Smooth muscle cell of the brain vasculature (primary cell): ENCODE data around the gene STX17.
A peak's percentile ranks its signal among the peaks of the same experiment; 100 is the strongest.
"Not testable (repeated sequence)": the region's sequence is repeated elsewhere in the genome, so short reads cannot be mapped to it uniquely, and the experiment has no call there.

Source experiments
- DNase-seq: peaks from one replicate; pipeline ENCODE4 v3.0.0-alpha.2; 2012; ENCODE audit warnings: low read depth, low spot score

STX17 gene

GRCh38 chr9:99906403-99907207 lies at the start of gene STX17:
Gene STX17, plus strand, starts transcription at chr9:99906654. Its CDS starts 8,586 bp downstream, at chr9:99915240.
- peak; percentile 37 for DNase-seq

GRCh38 chr9:99857576-99857975 lies 48.9 kb upstream of the STX17 start:
- DNase-seq: not testable (repeated sequence)

DNA sequence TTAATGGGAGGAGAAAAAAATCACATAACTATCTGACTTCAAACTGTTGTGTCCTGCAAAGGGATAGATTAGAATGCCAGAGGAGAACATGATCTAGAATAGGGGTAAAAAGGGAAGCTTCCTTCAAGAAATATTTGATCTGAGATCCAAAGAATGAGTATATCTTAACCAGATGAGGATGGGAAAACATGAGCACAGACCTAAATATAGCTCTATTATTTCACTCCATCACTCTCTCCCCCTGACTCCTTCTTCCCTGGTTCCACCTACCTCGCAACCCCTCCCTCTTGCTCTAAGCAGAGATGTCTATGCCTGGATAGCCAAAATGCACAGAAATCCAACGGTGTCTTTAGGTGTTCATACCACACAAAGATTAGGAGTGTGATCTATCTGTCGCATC lies 48.4 kb upstream of the STX17 start:
- DNase-seq: no peak

- DNase-seq: no peak
Measured at GRCh38 chr9:99859243-99859980, 47.0 kb upstream of the STX17 start.

GRCh38 chr9:99860266-99860665 lies 46.2 kb upstream of the STX17 start:
- no peak for DNase-seq

DNA sequence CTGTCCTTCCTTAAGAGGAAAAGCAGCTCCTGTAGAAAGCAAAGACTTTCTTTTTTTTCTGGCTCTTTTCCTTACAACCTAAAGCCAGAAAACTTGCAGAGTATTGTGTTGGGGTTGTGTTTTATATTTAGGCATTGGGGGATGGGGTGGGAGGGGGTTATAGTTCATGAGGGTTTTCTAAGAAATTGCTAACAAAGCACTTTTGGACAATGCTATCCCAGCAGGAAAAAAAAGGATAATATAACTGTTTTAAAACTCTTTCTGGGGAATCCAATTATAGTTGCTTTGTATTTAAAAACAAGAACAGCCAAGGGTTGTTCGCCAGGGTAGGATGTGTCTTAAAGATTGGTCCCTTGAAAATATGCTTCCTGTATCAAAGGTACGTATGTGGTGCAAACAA lies 42.5 kb upstream of the STX17 start:
- no peak for DNase-seq

GRCh38 chr9:99866398-99866797 lies 40.1 kb upstream of the STX17 start:
- DNase-seq: no peak

DNA sequence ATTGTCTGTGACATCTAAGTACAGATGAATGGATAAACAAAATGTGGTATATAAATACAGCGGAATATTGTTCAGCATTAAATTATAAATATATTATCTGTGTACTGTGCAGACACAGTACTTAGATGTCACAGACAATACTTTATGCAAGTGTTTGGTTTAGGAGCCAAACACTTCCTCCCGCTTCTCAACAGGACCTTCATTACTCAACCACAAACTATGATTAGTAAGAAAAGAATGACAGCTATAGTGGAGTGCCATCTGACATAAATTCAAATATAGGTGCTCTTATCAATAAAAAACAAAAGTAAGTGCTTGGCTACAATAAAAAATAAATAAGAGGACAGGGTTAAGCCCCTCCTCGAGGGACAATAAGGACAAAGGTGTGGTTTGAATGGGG lies 38.9 kb upstream of the STX17 start:
- DNase-seq: no peak

- DNase-seq: no peak
Measured at GRCh38 chr9:99867968-99868367, 38.5 kb upstream of the STX17 start.

GRCh38 chr9:99868845-99869244 lies 37.6 kb upstream of the STX17 start:
- no peak for DNase-seq

GRCh38 chr9:99870126-99870525 lies 36.3 kb upstream of the STX17 start:
- DNase-seq: no peak

- DNase-seq: no peak
Measured at GRCh38 chr9:99873531-99873930, 32.9 kb upstream of the STX17 start.

GRCh38 chr9:99873943-99874584 lies 32.4 kb upstream of the STX17 start:
- DNase-seq: no peak

DNA sequence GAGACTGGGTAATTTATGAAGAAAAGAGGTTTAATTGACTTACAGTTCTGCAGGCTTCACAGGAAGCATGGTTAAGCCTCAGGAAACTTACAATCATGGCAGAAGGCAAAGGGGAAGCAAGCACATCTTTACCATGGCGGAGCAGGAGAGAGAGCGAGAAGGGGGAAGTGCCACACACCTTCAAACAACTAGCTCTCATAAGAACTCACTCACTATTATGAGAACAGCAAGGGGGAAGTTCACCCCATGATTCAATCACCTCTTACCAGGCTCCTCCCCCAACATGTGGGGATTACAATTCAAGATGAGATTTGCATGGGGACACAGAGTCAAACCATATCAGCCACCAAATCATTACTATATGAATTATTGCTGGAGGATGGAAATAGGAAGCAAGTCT lies 30.3 kb upstream of the STX17 start:
- no peak for DNase-seq

DNA sequence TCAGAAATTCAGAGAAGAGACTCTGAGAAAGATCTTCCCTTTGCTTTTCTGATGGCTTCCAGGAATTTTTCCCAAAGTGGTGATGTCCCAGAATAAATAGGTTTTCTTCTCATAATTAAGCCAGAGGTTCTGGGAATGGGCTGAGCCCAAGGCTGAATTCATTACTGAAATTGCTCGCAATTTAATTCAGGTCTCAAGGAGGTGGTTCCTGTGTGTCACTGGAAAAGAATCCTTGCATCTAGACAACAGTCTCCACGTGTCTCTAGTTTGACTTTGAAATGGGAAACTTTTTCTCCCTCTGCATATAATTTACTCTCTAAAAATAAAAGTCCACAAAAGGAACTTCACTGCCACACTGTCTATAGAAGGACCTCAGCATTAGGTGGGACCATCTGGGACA lies 27.8 kb upstream of the STX17 start:
- DNase-seq: no peak

DNA sequence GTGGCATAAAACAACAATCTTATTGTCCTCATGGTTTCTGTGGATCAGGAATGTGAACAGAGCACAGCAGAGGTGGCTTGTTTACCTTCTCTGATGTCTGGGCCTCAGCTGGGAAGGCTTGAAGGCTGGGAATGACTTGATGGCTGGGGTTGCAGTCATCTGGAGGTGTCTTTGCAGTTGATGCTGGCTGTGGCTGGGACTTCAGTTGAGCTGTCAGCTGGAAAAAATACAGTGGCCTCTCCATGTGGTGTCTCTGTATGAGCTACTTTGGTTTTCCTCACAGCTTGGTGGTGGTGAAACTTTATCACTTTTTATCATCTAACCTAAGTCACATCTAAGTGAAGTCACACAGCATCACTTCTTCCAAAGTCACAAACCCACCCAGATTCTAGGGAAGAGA lies 24.7 kb upstream of the STX17 start:
- DNase-seq: no peak

DNA sequence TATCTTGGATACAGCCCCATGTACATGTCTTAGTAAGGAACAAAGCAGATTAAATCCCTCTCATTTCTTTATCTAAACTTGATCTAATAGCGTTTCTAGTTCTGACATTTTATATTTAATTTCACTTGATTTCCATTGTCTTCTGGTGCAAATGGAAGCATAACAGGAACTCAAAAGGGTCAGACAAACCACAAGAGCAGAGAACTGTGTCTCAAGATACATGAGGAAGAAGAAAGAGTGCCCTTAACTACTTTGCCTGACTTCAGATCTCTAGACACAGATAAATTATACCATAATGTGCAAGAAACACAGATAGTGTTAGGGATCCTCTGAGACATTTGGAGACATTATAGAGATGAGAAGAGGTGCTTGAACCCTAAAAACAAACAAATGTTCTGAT lies 20.7 kb upstream of the STX17 start:
- no peak for DNase-seq

GRCh38 chr9:99889120-99889519 lies 17.3 kb upstream of the STX17 start:
- DNase-seq: no peak

DNA sequence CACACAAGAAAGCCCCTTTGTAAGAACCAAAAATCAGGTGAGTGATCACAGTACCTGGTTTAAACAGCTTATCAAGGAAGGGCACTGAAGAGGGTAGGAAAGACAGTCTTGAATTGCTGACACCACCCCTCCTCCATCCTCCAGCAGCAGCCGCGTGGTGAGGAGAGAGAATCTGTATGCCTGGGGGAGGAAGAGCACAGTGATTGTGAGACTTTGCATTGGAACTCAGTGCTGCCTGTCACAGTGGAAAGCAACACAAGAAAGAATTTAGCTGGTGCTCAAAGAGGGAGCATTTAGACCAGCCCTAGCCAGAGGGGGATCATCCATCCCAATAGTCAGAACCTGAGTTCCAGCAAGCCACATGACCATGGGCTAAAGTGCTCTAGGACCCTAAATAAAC lies 11.6 kb upstream of the STX17 start:
- DNase-seq: no peak

- DNase-seq: no peak
Measured at GRCh38 chr9:99895510-99895909, 10.9 kb upstream of the STX17 start.

DNA sequence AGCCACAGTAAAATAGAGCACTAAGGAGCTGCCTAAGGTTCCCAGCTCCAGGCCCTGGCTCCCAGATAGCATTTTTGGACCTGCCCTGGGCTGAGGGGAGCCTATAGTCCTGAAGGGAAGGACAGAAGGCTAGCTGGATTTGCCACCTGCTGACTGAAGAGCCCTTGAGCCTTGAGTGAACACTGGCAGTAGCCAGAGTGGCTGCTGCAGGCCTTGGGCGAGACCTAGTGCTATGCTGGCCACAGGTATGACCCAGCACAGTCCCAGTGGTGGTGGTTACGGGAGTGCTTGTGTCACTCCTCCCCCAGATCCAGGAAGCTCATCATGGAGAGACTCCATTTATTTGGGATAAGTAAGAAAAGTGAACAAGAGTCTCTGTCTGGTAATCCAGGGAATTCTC lies 10.3 kb upstream of the STX17 start:
- DNase-seq: no peak

DNA sequence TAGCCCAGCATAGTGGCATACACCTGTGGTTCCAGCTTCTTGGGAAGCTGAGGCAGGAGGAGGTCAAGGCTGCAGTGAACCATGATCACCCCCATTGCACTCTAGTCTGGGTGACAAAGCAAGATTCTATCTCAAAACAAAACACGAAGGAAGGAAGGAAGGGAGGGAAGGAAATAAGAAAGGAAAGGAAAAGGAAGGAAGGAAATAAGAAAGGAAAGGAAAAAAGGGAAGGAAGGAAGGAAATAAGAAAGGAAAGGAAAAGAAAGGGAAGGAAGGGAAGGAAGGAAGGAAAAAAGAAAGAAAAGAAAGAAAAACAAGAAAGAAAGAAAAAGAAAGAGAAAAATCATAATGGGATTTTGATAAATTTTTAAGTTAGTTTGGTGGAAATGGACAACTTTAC lies 3.1 kb upstream of the STX17 start:
- DNase-seq: no peak
